ENCODE results near the gene TRAM2.

The TRAM2 gene

DNA sequence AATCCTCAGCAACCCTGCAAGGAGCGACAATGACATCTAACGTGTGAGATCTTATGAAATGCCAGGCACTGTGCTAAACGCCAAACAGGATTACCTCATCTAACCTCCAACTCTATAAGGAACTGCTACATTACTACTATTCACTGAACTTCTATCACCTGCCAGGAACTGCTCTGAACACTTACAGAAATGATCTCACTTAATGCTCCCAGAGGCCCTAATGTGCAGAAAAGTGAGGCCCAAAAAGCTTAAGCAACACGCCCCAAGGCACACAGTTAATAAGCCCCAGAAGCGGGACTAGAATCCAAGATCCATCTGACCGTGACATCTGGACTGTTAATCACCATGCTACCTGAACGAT is 28.5 kb downstream of the TRAM2 start:
- TF ChIP-seq, protein P1, sequence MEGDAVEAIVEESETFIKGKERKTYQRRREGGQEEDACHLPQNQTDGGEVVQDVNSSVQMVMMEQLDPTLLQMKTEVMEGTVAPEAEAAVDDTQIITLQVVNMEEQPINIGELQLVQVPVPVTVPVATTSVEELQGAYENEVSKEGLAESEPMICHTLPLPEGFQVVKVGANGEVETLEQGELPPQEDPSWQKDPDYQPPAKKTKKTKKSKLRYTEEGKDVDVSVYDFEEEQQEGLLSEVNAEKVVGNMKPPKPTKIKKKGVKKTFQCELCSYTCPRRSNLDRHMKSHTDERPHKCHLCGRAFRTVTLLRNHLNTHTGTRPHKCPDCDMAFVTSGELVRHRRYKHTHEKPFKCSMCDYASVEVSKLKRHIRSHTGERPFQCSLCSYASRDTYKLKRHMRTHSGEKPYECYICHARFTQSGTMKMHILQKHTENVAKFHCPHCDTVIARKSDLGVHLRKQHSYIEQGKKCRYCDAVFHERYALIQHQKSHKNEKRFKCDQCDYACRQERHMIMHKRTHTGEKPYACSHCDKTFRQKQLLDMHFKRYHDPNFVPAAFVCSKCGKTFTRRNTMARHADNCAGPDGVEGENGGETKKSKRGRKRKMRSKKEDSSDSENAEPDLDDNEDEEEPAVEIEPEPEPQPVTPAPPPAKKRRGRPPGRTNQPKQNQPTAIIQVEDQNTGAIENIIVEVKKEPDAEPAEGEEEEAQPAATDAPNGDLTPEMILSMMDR (conservative IDR thresholded peaks at IDR 0.05; ENCODE audit: low read length): no peak
- DNase-seq (ENCODE audit: low read depth): no peak
- H3K4me3 ChIP-seq (ENCODE audit: low read length): no peak overlapping the region

DNA sequence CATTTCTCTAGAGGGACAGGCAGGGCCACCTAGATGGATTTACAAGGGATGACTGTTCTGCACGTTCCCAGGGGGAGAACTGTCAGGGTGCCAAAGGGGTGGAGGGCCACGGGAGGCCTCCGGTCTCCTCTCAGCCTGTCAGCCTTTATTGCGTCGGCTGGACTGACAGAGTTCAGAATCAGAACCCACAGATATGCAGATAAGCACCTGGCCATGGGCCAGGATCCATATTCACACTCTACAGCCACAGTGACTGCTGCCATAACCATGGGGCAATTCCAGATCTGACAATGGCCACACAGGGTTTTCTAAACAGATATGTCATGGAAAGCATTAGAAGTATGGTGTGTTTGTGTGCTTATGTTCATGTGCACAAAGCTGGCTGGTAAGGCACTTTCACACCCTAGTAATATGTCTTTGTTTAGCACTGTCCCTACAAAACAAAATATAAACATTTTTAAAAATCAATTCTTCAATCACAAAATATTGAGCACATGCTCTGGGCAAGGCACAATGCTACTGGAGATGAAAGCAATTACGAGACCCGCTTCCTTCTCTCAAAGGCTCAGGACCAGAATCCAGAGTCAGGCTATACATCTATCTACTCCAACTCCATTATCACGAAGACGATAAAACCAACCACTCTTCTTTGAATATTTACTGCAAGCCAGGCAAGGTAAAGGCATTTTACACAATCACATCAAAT is 29.1 kb downstream of the TRAM2 start:
- no peak for DNase-seq (ENCODE audit: low read depth)
- TF ChIP-seq, protein P1 (conservative IDR thresholded peaks at IDR 0.05; ENCODE audit: low read length): no peak
- no peak overlapping the region for H3K4me3 ChIP-seq (ENCODE audit: low read length)

DNA sequence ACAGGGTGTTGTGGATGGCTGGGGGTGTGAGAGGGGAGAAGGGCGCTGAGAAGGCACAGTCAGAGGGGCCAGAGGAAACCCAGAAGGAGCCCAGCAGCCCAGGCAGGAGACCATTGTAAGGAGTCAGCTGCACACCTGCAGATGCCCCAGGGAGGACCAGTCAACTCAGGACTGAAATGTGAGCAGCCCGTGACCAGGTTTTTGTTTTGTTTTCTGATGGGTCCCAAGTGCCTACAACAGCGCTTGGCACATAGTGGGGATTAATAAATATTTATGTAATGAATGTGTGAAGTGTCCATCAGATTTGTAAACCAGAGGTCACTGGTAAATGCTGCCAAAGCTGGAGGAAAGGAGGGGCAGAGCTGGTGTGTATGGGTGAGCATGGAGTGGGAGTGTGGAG is 30.2 kb downstream of the TRAM2 start:
- H3K4me3 ChIP-seq (ENCODE audit: low read length): no peak overlapping the region
- DNase-seq (ENCODE audit: low read depth): no peak
- TF ChIP-seq, protein P1 (conservative IDR thresholded peaks at IDR 0.05; ENCODE audit: low read length): no peak

DNA sequence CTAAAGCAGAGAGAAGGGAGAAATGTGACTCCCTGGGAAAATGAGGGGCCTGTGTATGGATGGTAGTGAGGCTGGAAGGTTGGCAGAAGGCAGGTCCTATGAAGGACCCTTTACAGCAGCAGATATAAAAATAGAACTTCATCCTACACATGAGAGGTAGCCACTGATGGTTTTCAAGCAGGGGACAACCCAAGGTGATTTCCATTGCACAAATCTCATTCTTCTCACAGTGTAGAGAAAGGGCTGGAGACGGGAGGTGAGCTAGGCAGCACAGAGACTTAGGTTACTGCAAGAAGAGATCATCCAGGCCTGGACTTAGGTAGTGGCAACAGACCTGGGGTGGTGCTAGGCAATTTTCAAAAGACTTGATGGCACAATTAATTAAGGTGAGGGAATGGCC is 30.7 kb downstream of the TRAM2 start:
- TF ChIP-seq, protein P1 (conservative IDR thresholded peaks at IDR 0.05; ENCODE audit: low read length): no peak
- no peak overlapping the region for H3K4me3 ChIP-seq (ENCODE audit: low read length)
- no peak for DNase-seq (ENCODE audit: low read depth)

DNA sequence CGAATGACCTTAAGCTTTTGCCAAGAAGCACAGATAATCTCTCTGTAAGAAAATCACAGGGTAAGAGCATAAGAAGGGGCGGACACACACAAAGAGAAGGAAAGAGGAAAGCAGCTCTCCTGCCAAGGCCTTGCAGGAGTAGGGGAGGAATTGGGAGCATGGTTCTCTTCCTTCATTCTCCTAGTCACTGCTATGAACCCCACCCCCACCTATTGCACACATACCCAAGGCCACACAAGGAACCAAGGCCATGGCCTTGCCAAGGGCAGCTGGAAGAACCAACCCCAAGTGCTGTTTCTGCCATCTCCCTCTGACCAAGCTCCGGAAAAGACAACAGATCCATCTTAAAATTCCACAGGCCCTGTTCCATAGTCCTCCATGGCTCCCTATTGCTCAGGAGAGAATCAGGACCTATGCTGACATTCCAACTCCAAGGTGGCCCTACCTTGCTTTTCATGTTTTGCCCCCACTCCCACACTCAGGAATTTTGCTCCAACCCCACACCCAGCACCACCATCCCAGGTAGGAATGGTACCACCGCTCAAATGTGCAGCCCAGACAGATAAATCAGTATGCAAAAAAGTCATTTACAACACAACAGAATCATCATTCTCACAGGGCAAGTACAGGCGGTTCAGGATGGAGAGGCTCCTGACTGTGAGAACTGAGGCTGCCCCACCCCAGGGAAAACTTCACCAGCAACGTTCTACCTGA is 31.3 kb downstream of the TRAM2 start:
- no peak overlapping the region for H3K4me3 ChIP-seq (ENCODE audit: low read length)
- DNase-seq (ENCODE audit: low read depth): no peak
- TF ChIP-seq, protein P1 (conservative IDR thresholded peaks at IDR 0.05; ENCODE audit: low read length): no peak

DNA sequence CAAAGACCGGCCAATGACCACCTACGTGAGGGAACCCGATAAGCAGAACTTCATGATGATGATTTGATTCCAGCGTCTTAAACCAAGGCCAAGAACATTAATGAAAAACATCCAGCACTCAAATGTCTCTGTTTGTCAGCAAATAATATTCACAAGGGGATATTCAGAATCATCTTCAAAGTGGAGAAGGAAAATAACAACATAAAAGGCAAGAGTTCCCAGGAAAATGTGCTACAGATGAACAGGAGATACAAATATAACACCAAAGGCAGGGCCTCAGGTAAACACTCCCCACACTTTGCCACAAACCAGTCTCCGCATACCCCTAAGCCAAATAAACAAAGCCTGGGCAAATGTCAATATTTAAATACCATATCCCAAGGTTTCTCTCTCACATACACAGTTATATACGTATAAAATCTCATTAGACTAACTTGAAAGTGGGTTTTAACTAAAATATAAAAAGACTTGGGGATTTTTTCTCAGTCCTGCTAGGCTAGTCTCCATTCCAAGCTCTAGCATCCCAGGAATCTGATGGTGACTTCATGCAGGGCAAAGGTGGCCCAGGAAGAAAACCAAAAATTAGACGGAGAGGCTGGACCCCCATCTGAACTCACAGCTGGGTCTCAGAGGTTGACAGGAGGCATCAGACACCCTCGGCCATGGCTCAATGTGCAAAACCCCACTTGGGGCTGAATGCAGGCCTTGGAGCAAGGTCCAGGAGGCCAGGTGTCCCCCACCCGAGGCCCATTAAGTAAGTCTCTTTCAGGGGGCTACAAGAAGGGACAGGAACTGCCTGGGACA is 32.1 kb downstream of the TRAM2 start:
- no peak for DNase-seq (ENCODE audit: low read depth)
- H3K4me3 ChIP-seq (ENCODE audit: low read length): no peak overlapping the region
- TF ChIP-seq, protein P1 (conservative IDR thresholded peaks at IDR 0.05; ENCODE audit: low read length): no peak
